Neural cell (in vitro differentiated cells): Measurements from ENCODE around the gene POLE2. TPM values are rescaled to one million over a fixed set of nuclear protein-coding genes. Genes with fewer than 3 reads are reported as not detected.
"Not testable (repeated sequence)": the region's sequence is repeated elsewhere in the genome, so short reads cannot be mapped to it uniquely, and the experiment has no call there.

ENCODE experiments used
- H2AFZ ChIP-seq: fragments of 200-600, 300-800 bp; sonication (generic), shearing (Covaris generic); 2 replicates; pipeline ENCODE4 v1.6.0; 2014; ENCODE audit warnings: low read depth, mild to moderate bottlenecking, antibody characterized with exemption, low read length, moderate library complexity
- H3F3A ChIP-seq: fragments of 200-600 bp; shearing (Covaris generic); 2 replicates; pipeline ENCODE4 v1.6.1; 2016; ENCODE audit warnings: mild to moderate bottlenecking, moderate library complexity, mixed read lengths, antibody characterized with exemption, low read length; ENCODE audit not compliant: insufficient read depth, poor library complexity, severe bottlenecking
- H3K27ac ChIP-seq: fragments of 200-600, 300-800 bp; sonication (generic), shearing (Covaris generic); 2 replicates; pipeline ENCODE4 v1.5.1; 2014; ENCODE audit warnings: mild to moderate bottlenecking, low read length, moderate library complexity
- H3K27me3 ChIP-seq: fragments of 300-800, 200-600 bp; sonication (generic), shearing (Covaris generic); 2 replicates; pipeline ENCODE4 v1.6.0; 2014; ENCODE audit warnings: mild to moderate bottlenecking, low read depth, low read length, moderate library complexity; ENCODE audit not compliant: insufficient read depth
- H3K36me3 ChIP-seq: fragments of 300-800, 200-600 bp; sonication (generic), shearing (Covaris generic); 2 replicates; pipeline ENCODE4 v1.5.1; 2014; ENCODE audit warnings: mild to moderate bottlenecking, antibody characterized with exemption, low read length, moderate library complexity; ENCODE audit not compliant: insufficient read depth
- H3K4me2 ChIP-seq: fragments of 300-800, 200-600 bp; sonication (generic), shearing (Covaris generic); 2 replicates; pipeline ENCODE4 v1.6.0; 2014; ENCODE audit warnings: mild to moderate bottlenecking, low read length
- H3K4me3 ChIP-seq: fragments of 300-800, 200-600 bp; sonication (generic), shearing (Covaris generic); 2 replicates; pipeline ENCODE4 v1.5.1; 2014; ENCODE audit warnings: mild to moderate bottlenecking, low read length, moderate library complexity
- H3K79me2 ChIP-seq: fragments of 200-600 bp; shearing (Covaris generic); replicated peaks from 2 replicates; pipeline ENCODE4 v1.6.0; 2014; ENCODE audit warnings: mild to moderate bottlenecking, low read length, moderate library complexity; ENCODE audit not compliant: insufficient read depth
- H3K9ac ChIP-seq: fragments of 300-800, 200-600 bp; sonication (generic), shearing (Covaris generic); 2 replicates; pipeline ENCODE4 v1.6.1; 2016; ENCODE audit warnings: mild to moderate bottlenecking, low read length, mixed read lengths
- H3K9me2 ChIP-seq: fragments of 200-600 bp; shearing (Covaris generic); 2 replicates; pipeline ENCODE4 v1.6.1; 2016; ENCODE audit warnings: mild to moderate bottlenecking, low read length, mixed read lengths; ENCODE audit not compliant: insufficient read depth
- H3K9me3 ChIP-seq: fragments of 200-600, 300-800 bp; sonication (generic), shearing (Covaris generic); 2 replicates; pipeline ENCODE4 v1.6.1; 2016; ENCODE audit warnings: mild to moderate bottlenecking, mixed run types, low read length, moderate library complexity, mixed read lengths
- H4K20me1 ChIP-seq: fragments of 200-600 bp; shearing (Covaris generic); 2 replicates; pipeline ENCODE4 v1.6.1; 2016; ENCODE audit warnings: mild to moderate bottlenecking, mixed run types; ENCODE audit not compliant: insufficient read depth
- EP300 ChIP-seq: fragments of 450-650 bp; conservative IDR thresholded peaks from 2 replicates; pipeline ENCODE4 v1.6.1; 2014; ENCODE audit warnings: antibody characterized with exemption, mild to moderate bottlenecking, moderate library complexity; ENCODE audit not compliant: poor library complexity, severe bottlenecking
- EZH2 ChIP-seq: fragments of 200-600, 300-800 bp; shearing (Covaris generic), sonication (generic); IDR thresholded peaks from 2 replicates; pipeline ENCODE4 v1.6.1; 2014; ENCODE audit warnings: antibody characterized with exemption, low read length, borderline replicate concordance, mild to moderate bottlenecking; ENCODE audit not compliant: insufficient read depth, poor library complexity, severe bottlenecking
- MXI1 ChIP-seq: fragments of 450-650 bp; conservative IDR thresholded peaks from 2 replicates; pipeline ENCODE4 v1.6.1; 2014; ENCODE audit warnings: antibody characterized with exemption, mild to moderate bottlenecking; ENCODE audit not compliant: poor library complexity, severe bottlenecking
- POLR2AphosphoS5 ChIP-seq: IDR thresholded peaks from 2 replicates; pipeline ENCODE4 v1.6.1; 2012
- RAD21 ChIP-seq: fragments of 450-650 bp; conservative IDR thresholded peaks from 2 replicates; pipeline ENCODE4 v1.6.1; 2014; ENCODE audit warnings: antibody characterized with exemption, mild to moderate bottlenecking, moderate library complexity
- REST ChIP-seq: IDR thresholded peaks from 2 replicates; pipeline ENCODE4 v1.6.1; 2012; ENCODE audit warnings: borderline replicate concordance
- SMC3 ChIP-seq: fragments of 450-650 bp; conservative IDR thresholded peaks from 2 replicates; pipeline ENCODE4 v1.6.1; 2014; ENCODE audit warnings: antibody characterized with exemption, mild to moderate bottlenecking, moderate library complexity; ENCODE audit not compliant: poor library complexity
- TAF1 ChIP-seq: IDR thresholded peaks from 2 replicates; pipeline ENCODE4 v1.6.1; 2012; ENCODE audit warnings: low read depth
- polyA plus RNA-seq: library from polyadenylated mRNA; depleted of rRNA; stranded (reverse); fragments of >200 nt; gene quantifications from 2 replicates; pipeline ENCODE4 v1.2.3, GENCODE V29; 2014
- TF ChIP-seq, protein P1 (sequence below): fragments of 450-650 bp; IDR thresholded peaks from 2 replicates; pipeline ENCODE4 v1.5.1; 2014; ENCODE audit warnings: antibody characterized with exemption, mild to moderate bottlenecking, moderate library complexity; ENCODE audit not compliant: poor library complexity, severe bottlenecking

The POLE2 gene
- polyA plus RNA-seq, 1 donor from 2014 or later = 7.9 TPM

GRCh38 chr14:49733836-49734235, 45.8 kb upstream of the POLE2 start:
- Histone ChIP-seq H3K9me2 (no peaks in the 10 kb centered on the region), H3K9ac (no peak overlapping the region), H3K27ac (no peak overlapping the region), H3K4me2 (no peak overlapping the region), H3K79me2 (no peaks in the 10 kb centered on the region), H3K36me3 (no peaks in the 10 kb centered on the region), H3K4me3 (no peak overlapping the region), H3K27me3 (no peaks in the 10 kb centered on the region), H3F3A (no peaks in the 10 kb centered on the region), H4K20me1 (no peaks in the 10 kb centered on the region), H2AFZ (no peak overlapping the region), H3K9me3 (no peaks in the 10 kb centered on the region)
- no peak for TF ChIP-seq RAD21

- TF ChIP-seq REST (no peak), POLR2AphosphoS5 (no peak), MXI1 (no peak), EZH2 (no peak), SMC3 (no peak), EP300 (no peak), TAF1 (no peak), RAD21 (no peak)
- TF ChIP-seq, protein P1, sequence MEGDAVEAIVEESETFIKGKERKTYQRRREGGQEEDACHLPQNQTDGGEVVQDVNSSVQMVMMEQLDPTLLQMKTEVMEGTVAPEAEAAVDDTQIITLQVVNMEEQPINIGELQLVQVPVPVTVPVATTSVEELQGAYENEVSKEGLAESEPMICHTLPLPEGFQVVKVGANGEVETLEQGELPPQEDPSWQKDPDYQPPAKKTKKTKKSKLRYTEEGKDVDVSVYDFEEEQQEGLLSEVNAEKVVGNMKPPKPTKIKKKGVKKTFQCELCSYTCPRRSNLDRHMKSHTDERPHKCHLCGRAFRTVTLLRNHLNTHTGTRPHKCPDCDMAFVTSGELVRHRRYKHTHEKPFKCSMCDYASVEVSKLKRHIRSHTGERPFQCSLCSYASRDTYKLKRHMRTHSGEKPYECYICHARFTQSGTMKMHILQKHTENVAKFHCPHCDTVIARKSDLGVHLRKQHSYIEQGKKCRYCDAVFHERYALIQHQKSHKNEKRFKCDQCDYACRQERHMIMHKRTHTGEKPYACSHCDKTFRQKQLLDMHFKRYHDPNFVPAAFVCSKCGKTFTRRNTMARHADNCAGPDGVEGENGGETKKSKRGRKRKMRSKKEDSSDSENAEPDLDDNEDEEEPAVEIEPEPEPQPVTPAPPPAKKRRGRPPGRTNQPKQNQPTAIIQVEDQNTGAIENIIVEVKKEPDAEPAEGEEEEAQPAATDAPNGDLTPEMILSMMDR = no peak
- Histone ChIP-seq H3F3A (no peaks in the 10 kb centered on the region), H3K27me3 (no peaks in the 10 kb centered on the region), H3K9ac (no peak overlapping the region), H3K79me2 (no peaks in the 10 kb centered on the region), H3K27ac (no peak overlapping the region), H3K4me2 (no peak overlapping the region), H3K9me2 (no peaks in the 10 kb centered on the region), H2AFZ (no peak overlapping the region), H3K36me3 (no peaks in the 10 kb centered on the region), H4K20me1 (no peaks in the 10 kb centered on the region), H3K4me3 (no peak overlapping the region), H3K9me3 (no peaks in the 10 kb centered on the region)
These were observed 44.9 kb upstream of the POLE2 start for GRCh38 chr14:49732896-49733295.

- Histone ChIP-seq H3K9me2 (no peaks in the 10 kb centered on the region), H3K79me2 (no peaks in the 10 kb centered on the region), H3F3A (no peaks in the 10 kb centered on the region), H3K36me3 (no peaks in the 10 kb centered on the region), H3K4me3 (no peak overlapping the region), H3K27ac (no peak overlapping the region), H2AFZ (no peak overlapping the region), H3K4me2 (no peak overlapping the region), H4K20me1 (no peaks in the 10 kb centered on the region), H3K9ac (no peak overlapping the region), H3K27me3 (no peaks in the 10 kb centered on the region), H3K9me3 (no peaks in the 10 kb centered on the region)
- TF ChIP-seq REST = no peak
These were observed 39.2 kb upstream of the POLE2 start for GRCh38 chr14:49727171-49727570.

DNA sequence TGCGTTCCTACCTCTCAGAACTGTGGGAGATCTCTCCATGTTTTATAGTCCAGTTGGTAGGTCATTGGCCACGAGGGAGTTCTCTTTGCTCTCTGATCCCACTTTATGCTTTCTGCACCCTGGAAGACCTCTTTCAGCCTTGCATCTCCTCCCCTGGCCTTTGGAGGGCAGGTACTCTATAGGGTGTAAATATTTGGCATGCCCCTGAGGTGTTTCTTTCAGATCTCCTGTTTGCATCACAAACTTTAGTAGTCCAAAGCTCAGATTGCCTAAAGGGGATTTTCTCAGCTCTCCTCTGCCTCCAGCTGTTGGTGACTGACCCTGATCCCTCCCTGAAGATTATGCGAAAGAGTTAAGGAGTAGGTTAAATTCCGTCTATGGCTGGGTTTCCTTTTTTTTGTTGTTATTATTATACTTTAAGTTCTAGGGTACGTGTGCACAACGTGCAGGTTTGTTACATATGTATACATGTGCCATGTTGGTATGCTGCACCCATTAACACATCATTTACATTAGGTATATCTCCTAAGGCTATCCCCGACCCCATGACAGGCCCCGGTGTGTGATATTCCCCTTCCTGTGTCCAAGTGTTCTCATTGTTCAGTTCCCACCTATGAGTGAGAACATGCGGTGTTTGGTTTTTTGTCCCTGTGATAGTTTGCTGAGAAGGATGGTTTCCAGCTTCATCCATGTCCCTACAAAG, 33.9 kb upstream of the POLE2 start:
- not testable (repeated sequence) for H3K9ac ChIP-seq, H3K9me2 ChIP-seq, H3K9me3 ChIP-seq, H3K36me3 ChIP-seq, H2AFZ ChIP-seq, H3K27me3 ChIP-seq, H3K4me2 ChIP-seq, H3F3A ChIP-seq, H3K79me2 ChIP-seq, H3K27ac ChIP-seq, H3K4me3 ChIP-seq, H4K20me1 ChIP-seq
